ENCODE measurements around the gene DYRK2. TPM values are rescaled to one million over a fixed set of nuclear protein-coding genes. Genes with fewer than 3 reads are reported as not detected.

The DYRK2 gene
- total RNA-seq, 4 donors from 2014 or later, result 8.0 to 16.0 (median 13.2) TPM

GRCh38 chr12:67658486-67658885 lies 9.9 kb downstream of the DYRK2 start:
- 78 to 79% methylated on average over 8 of the region's 8 CpGs for WGBS, 2 donors
- H3K4me3 ChIP-seq (ENCODE audit: low read depth, poor library complexity, severe bottlenecking), result no peak overlapping the region
- TF ChIP-seq CTCF (IDR thresholded peaks at IDR 0.05) (no peak), POLR2A (IDR thresholded peaks at IDR 0.05) (no peak)
- no peak for DNase-seq (ENCODE audit: low spot score in 2 of 2)
- intact Hi-C loops (cut with DNase I; ENCODE audit: low total_unique reads), result no loop called here

GRCh38 chr12:67659292-67659691 lies 10.7 kb downstream of the DYRK2 start:
- TF ChIP-seq CTCF (IDR thresholded peaks at IDR 0.05) (no peak), POLR2A (IDR thresholded peaks at IDR 0.05) (no peak)
- no peak for DNase-seq (ENCODE audit: low spot score in 2 of 2)
- WGBS, 2 donors, result 67 to 74% methylated on average over 4 of the region's 4 CpGs
- H3K4me3 ChIP-seq (ENCODE audit: low read depth, poor library complexity, severe bottlenecking), result no peak overlapping the region
- intact Hi-C loops (cut with DNase I; ENCODE audit: low total_unique reads), result no loop called here

GRCh38 chr12:67661311-67662021 lies 12.9 kb downstream of the DYRK2 start:
- TF ChIP-seq CTCF (IDR thresholded peaks at IDR 0.05), result no peak
- no peak for TF ChIP-seq POLR2A (IDR thresholded peaks at IDR 0.05)
- DNase-seq (ENCODE audit: low spot score in 2 of 2), result no peak
- WGBS, 2 donors, result 37 to 52% methylated on average over 4 of the region's 4 CpGs
- intact Hi-C loops (cut with DNase I; ENCODE audit: low total_unique reads), result no loop called here
- no peak overlapping the region for H3K4me3 ChIP-seq (ENCODE audit: low read depth, poor library complexity, severe bottlenecking)

GRCh38 chr12:67662910-67663538 lies 14.5 kb downstream of the DYRK2 start:
- TF ChIP-seq CTCF (IDR thresholded peaks at IDR 0.05) (no peak), POLR2A (IDR thresholded peaks at IDR 0.05) (no peak)
- intact Hi-C loops (cut with DNase I; ENCODE audit: low total_unique reads), result no loop called here
- no peak for DNase-seq (ENCODE audit: low spot score in 2 of 2)
- WGBS, 2 donors, result 64 to 78% methylated on average over 3 of the region's 3 CpGs
- H3K4me3 ChIP-seq (ENCODE audit: low read depth, poor library complexity, severe bottlenecking), result no peak overlapping the region

GRCh38 chr12:67664171-67664570 lies 15.6 kb downstream of the DYRK2 start:
- H3K4me3 ChIP-seq (ENCODE audit: low read depth, poor library complexity, severe bottlenecking), result no peak overlapping the region
- no peak for DNase-seq (ENCODE audit: low spot score in 2 of 2)
- intact Hi-C loops (cut with DNase I; ENCODE audit: low total_unique reads), result no loop called here
- 62 to 69% methylated on average over 2 of the region's 2 CpGs for WGBS, 2 donors
- TF ChIP-seq CTCF (IDR thresholded peaks at IDR 0.05) (no peak), POLR2A (IDR thresholded peaks at IDR 0.05) (no peak)
